ENCODE results near the gene BAIAP2L1.

The BAIAP2L1 gene

GRCh38 chr7:98281757-98282606 lies 118.9 kb downstream of the BAIAP2L1 start:
- in situ Hi-C loops (cut with MboI; ENCODE audit: low sequenced_read_pairs) = no loop called here

- in situ Hi-C loops (cut with MboI; ENCODE audit: low sequenced_read_pairs) = no loop called here
Observed at GRCh38 chr7:98280791-98281756, 119.8 kb downstream of the BAIAP2L1 start, which contains the start of gene BRI3. Gene BRI3 (plus strand): TSS chr7:98281686. CDS start chr7:98281796, 110 bp downstream.

DNA sequence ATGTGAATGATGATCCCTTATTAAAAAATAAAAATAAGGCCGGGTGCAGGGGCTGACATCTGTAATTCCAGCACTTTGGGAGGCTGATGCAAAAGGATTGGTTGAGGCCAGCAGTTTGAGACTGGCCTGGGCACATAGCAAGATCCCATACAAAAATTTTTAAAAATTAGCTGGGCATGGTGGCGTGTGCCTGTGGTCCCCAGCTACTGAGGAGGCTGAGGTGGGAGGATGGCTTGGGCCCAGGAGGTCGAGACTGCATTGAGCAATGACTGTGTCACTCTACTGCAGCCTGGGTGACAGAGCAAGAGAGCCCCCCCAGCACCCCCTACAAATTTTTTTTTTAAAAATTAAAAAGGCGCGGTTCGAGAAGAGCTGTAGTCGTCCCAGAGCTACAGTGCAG lies 120.6 kb downstream of the BAIAP2L1 start:
- in situ Hi-C loops (cut with MboI; ENCODE audit: low sequenced_read_pairs) = no loop called here

GRCh38 chr7:98278936-98279335 lies 122.0 kb downstream of the BAIAP2L1 start:
- in situ Hi-C loops (cut with MboI; ENCODE audit: low sequenced_read_pairs) = no loop called here

GRCh38 chr7:98278408-98278807 lies 122.5 kb downstream of the BAIAP2L1 start:
- in situ Hi-C loops (cut with MboI; ENCODE audit: low sequenced_read_pairs) = no loop called here

- in situ Hi-C loops (cut with MboI; ENCODE audit: low sequenced_read_pairs) = no loop called here
Observed at GRCh38 chr7:98276241-98276761, 124.6 kb downstream of the BAIAP2L1 start.

DNA sequence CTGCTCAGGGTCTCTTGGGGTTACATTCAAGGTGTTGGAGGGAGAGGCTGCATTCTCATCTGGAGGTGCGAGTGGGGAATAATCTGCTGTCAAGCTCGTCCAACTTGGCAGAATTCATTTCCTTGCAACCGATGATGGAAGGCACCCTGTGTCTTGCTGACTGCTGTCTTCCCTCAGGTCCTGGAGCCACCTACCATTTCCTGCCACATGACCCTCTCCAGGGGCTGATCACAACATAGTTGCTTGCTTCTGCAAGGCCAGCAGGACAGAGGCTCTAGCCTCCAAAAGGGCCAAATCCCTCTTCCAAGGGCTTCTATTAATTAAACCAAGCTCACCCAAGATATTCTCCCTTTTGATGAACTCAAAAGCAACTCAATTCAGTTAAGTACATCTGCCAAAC lies 133.6 kb downstream of the BAIAP2L1 start:
- in situ Hi-C loops (cut with MboI; ENCODE audit: low sequenced_read_pairs) = no loop called here

DNA sequence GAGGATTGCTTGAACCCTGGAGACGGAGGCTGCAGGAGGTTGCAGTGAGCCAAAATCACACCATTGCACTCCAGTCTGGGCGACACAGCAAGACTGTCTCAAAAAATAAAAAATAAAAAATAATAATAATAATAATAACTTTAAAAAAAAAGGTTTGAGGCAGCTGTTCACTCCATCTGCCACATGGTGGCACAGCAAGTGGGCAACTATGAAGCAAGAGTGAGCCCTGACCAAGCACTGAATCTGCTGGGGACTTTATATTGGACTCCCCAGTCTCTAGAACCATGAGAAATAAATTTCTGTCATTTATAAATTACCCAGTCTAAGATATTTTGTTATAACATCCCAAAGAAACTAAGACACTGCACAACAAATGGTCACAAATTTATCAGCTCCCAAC lies 134.1 kb downstream of the BAIAP2L1 start:
- in situ Hi-C loops (cut with MboI; ENCODE audit: low sequenced_read_pairs) = no loop called here

GRCh38 chr7:98265841-98266271 lies 135.0 kb downstream of the BAIAP2L1 start:
- in situ Hi-C loops (cut with MboI; ENCODE audit: low sequenced_read_pairs) = no loop called here

DNA sequence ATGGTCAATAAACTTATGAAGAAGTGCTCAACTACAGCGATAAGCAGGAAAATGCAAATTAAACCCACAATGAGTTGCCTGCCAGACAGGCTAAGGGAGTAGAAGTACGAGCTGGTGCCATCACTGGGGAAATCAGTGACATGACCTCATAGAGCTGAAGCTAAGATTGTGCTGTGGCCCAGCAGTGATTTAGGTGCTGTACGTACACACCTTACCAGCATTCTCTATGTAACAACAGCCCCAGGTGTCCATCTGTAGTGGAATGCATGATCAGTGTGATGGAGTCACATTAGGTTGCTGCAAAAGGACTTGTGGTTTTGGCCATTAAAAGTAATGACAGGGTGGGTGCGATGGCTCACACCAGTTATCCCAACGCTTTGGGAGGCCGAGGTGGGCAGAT lies 143.2 kb downstream of the BAIAP2L1 start:
- in situ Hi-C loops (cut with MboI; ENCODE audit: low sequenced_read_pairs) = no loop called here

- in situ Hi-C loops (cut with MboI; ENCODE audit: low sequenced_read_pairs) = no loop called here
Observed at GRCh38 chr7:98256431-98256830, 144.5 kb downstream of the BAIAP2L1 start.

DNA sequence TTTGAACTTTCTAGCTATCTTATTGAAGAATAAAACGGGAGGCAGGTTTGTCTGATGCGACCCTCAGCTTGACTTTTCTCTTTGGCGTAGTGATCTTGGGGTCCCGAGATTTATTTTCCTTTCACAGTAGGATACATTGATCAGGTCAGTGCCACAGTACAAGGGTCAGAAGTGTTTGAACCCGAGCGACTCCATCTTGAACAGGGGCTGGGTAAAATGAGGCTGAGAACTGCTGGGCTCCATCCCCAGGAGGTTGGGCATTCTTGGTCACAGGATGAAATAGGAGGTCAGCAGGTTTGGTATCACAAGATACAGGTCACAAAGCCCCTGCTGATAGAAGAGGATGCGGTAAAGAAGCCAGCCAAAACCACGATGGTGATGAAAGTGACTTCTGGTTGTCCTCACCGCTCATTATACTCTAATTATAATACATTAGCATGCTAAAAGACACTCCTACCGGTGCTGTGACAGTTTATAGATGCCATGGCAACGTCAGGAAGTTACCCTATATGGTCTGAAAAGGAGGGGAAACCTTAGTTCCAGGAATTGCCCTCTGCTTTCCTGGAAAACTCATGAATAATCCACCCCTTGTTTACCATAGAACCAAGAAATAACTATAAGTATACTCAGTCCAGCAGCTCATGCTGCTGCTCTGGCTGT lies 145.8 kb downstream of the BAIAP2L1 start:
- in situ Hi-C loops (cut with MboI; ENCODE audit: low sequenced_read_pairs) = no loop called here

DNA sequence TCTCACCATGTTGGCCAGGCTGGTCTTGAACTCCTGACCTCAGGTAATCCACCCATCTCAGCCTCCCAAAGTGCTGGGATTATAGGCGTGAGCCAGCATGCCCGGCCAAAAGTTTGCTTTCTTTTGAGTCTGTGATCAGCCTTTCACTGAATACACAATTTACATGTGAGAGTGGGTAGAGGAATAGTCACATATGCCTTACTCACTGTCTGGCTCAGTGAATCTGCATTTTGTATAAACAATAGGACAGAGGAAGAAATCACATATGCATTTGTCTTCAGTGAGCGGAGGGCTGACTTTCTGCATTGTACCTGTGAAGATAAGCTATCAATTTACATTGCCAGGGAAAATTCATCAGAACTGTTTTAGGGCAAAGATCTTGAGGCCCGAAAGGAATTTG lies 146.4 kb downstream of the BAIAP2L1 start:
- in situ Hi-C loops (cut with MboI; ENCODE audit: low sequenced_read_pairs) = no loop called here

- in situ Hi-C loops (cut with MboI; ENCODE audit: low sequenced_read_pairs) = no loop called here
Observed at GRCh38 chr7:98252425-98253054, 148.3 kb downstream of the BAIAP2L1 start.

DNA sequence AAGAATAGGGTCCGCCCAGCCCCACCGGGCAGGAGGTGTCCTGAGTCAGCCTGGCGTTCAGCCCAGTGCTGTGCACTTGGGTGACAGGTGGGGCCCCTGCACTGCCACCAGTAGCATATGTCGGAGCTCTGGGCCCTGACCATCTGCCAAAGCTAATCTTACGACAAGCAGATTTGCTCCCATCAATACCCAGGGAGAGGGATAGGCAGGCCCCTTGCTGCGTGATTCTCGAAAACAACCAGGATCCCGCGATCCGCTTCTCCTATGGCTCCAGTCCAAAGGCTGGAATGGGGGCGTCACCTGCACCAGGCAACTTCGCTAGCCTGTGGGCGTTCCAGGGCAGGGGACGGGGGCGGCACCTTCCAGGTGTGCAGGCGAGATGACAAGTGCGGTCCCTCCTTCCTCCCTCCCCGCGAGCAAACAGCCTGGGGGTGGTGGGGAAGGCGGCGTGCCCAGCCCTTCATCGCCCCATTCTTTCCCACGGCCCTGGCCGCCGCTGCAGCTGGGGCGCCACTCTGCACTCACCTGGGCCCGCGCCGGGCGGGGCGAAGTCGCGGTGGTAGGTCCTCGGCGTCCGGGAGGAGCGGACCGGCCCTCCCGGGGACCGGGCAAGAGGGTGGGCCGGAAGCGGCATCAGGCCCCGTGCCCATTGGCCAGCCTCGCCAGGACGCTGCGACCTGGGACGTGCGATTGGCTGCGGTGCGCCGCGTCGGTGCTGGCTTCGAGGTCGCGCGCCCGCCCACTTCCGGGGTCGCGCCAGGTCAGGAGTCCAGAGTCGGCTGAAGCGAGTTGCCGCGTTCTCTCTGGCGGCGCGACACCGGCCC lies 149.1 kb downstream of the BAIAP2L1 start, which contains the start of gene TECPR1:
TECPR1 (minus strand) TSS at position 632 of the 824 bp plus-strand sequence. CDS start 6,086 bp downstream, outside the sequence.
- in situ Hi-C loops (cut with MboI; ENCODE audit: low sequenced_read_pairs) = no loop called here

GRCh38 chr7:98251231-98251600 lies 149.7 kb downstream of the BAIAP2L1 start:
- in situ Hi-C loops (cut with MboI; ENCODE audit: low sequenced_read_pairs) = no loop called here

DNA sequence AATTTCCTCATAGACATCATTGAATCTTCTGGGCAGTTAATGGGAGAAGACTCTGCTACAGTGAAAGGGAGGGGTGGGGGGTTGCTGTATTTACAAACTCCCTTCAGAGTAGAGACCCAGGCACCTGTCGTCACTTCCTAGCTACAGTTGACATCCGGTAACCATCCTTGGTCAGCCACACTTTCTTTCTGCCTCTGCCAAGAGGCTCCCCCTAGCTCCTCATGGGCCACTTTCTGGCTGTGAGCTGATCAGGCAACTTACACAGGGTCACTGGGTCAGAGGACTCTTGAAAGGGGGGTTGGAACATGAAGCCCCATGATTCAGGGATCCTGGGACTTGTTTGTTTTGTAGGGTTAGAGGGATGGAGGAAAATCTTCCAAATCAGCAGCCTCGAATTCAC lies 150.1 kb downstream of the BAIAP2L1 start:
- in situ Hi-C loops (cut with MboI; ENCODE audit: low sequenced_read_pairs) = no loop called here

- in situ Hi-C loops (cut with MboI; ENCODE audit: low sequenced_read_pairs) = no loop called here
Observed at GRCh38 chr7:98249106-98249505, 151.8 kb downstream of the BAIAP2L1 start.

DNA sequence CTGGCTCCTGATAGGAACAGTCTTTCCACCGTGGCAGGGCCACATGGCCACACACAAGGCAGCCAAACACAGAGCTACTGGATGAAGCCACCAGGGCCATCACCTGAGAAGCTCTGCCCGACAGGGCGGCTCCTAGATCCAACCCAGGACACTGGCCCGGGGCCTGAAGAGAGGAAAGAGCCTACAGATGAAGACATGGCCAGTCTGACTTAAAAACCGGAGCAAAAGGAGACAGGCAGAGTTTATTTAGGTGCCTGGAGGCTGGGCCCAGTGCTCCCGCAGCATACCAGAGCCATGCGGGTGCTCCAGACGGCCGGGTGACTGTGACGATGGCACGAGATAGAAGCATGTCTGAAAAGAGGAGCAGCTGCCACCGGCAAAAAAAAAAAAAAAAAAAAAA lies 152.7 kb downstream of the BAIAP2L1 start:
- in situ Hi-C loops (cut with MboI; ENCODE audit: low sequenced_read_pairs) = no loop called here

All from HL-60/S4 treated with retinoic acid at 250 ng/mL for 4 days and 3 days (cell line).